Kidney epithelial cell (primary cell): Measurements from ENCODE around the gene GAPDHS. TPM values are rescaled to one million over a fixed set of nuclear protein-coding genes. Genes with fewer than 3 reads are reported as not detected.

Source experiments
- DNase-seq: peaks from one replicate; pipeline ENCODE4 v3.0.0-alpha.2; 2010; ENCODE audit warnings: low read depth
- H3K27me3 ChIP-seq: 2 replicates; pipeline ENCODE4 v1.6.0; 2011; ENCODE audit warnings: low read length; ENCODE audit not compliant: control insufficient read depth, insufficient read depth
- H3K36me3 ChIP-seq: 2 replicates; pipeline ENCODE4 v1.5.1; 2011; ENCODE audit warnings: low read length; ENCODE audit not compliant: control insufficient read depth, insufficient read depth
- H3K4me3 ChIP-seq: 2 replicates; pipeline ENCODE4 v1.5.1; 2011; ENCODE audit warnings: low read depth, mild to moderate bottlenecking, control low read depth, low read length
- total RNA-seq: library from RNA; depleted of rRNA; stranded (reverse); fragments of >200 nt; gene quantifications from 2 replicates; pipeline ENCODE4 v1.2.3, GENCODE V29; 2015
- TF ChIP-seq, protein P1 (sequence below): IDR thresholded peaks from 2 replicates; pipeline ENCODE4 v1.5.1; 2011; ENCODE audit warnings: mild to moderate bottlenecking, moderate library complexity, low read length, control low read depth, inconsistent platforms; ENCODE audit not compliant: insufficient read depth, poor library complexity, severe bottlenecking

GAPDHS gene
- total RNA-seq, 1 donor from 2014 or later = not detected

DNA sequence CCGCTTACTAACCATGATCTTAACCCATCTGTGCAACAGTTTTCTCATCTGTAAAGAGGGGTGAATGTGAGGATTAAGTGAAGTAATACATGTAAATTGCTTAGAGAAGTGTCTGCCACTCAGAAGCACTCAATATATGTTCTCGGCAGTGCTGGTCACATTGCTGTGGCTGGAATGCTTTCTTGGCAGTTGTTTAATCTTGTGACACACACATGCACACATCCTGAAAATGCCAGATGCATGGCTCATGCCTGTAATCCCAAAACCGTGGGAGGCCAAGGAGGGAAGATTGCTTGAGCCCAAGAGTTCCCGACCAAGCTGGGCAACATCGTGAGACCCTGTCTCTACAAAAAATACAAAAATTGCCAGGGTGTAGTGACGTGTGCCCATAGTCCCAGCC is 14.9 kb upstream of the GAPDHS start:
- Histone ChIP-seq H3K36me3 (no peaks in the 10 kb centered on the region), H3K27me3 (peaks cover 8% of the 10 kb centered on the region), H3K4me3 (no peak overlapping the region)
- TF ChIP-seq, protein P1, sequence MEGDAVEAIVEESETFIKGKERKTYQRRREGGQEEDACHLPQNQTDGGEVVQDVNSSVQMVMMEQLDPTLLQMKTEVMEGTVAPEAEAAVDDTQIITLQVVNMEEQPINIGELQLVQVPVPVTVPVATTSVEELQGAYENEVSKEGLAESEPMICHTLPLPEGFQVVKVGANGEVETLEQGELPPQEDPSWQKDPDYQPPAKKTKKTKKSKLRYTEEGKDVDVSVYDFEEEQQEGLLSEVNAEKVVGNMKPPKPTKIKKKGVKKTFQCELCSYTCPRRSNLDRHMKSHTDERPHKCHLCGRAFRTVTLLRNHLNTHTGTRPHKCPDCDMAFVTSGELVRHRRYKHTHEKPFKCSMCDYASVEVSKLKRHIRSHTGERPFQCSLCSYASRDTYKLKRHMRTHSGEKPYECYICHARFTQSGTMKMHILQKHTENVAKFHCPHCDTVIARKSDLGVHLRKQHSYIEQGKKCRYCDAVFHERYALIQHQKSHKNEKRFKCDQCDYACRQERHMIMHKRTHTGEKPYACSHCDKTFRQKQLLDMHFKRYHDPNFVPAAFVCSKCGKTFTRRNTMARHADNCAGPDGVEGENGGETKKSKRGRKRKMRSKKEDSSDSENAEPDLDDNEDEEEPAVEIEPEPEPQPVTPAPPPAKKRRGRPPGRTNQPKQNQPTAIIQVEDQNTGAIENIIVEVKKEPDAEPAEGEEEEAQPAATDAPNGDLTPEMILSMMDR = no peak
- peak; percentile 58 for DNase-seq

DNA sequence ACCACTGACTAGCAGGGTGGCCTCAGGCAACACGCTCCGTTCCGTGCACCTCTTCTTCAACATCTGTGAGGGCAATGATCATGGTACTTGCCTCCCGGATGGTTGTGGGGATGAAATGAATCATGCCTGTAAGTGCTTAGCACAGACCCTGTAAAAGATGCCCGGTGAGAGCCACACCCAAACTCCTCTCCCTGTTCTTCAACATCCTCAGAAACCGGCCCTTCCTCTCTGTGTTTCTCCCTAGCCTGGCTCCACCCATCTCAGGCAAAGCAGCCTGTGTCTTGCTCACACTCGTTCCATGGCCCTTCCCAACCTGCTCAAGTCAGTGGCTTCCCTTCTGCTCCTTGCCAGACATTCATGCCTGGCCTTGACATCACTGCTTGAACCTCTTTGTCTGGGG is 14.0 kb upstream of the GAPDHS start:
- H3K27me3 ChIP-seq = peaks cover 9% of the 10 kb centered on the region
- H3K4me3 ChIP-seq = no peak overlapping the region
- H3K36me3 ChIP-seq = no peaks in the 10 kb centered on the region
- DNase-seq = no peak
- TF ChIP-seq, protein P1 = no peak

DNA sequence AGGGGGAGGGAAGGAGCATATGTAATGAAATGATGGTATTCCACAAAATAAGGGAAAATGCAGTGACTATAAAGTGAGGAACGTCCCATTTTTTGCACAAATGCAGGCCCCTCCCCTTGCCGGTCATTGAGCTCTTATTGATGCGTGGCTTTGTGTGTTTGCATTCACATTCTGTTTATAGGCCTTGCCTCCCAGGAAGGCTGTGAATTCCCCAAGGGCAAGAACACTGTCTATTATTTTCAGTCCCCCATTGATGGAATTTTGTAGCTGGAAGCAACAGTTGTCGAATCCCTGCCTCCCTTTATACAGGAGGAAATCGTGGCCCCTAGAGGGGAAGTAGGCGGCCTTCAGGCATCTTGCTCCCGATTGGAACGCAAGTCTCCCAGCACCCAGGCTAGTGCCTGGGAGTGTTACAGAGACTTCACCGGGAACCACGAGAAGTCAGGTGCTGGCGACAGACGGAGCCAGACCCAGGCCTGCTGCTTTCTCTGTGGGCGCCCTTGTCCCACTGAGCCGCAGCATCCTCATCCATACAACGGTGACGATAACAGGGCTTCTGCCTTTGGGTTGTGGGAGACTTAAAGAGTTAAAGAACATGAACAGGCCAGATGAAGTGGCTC is 12.0 kb upstream of the GAPDHS start:
- TF ChIP-seq, protein P1 = no peak
- Histone ChIP-seq H3K27me3 (peaks cover 21% of the 10 kb centered on the region), H3K4me3 (no peak overlapping the region), H3K36me3 (no peaks in the 10 kb centered on the region)
- no peak for DNase-seq

DNA sequence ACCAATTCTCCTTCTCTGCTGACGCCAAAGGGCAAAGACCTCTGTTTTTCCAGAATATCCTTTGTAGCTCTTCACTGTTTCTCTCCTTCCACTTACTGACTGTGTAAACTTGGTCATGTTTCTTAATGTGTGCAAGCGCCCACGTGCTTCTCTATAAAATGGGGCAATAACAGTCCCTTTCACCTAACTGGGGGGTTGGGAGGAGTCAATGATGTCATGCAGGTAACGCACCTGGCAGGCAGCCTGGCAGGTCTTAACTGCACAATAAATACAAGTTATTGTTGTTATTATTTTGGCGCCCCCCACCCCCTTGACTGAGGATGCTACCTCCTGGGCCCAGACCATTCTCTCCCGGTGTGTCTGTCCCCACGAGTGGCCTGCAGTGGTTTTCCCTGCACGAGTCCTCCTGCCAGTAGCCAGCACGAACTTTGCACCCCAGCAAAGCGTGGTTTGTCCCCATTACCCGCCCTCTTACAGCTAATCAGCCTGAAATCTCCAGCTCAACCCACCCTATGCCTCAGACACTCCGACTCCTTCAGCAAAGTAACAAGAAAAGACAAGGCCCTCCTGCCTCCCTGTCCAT is 10.4 kb upstream of the GAPDHS start:
- TF ChIP-seq, protein P1 = no peak

DNA sequence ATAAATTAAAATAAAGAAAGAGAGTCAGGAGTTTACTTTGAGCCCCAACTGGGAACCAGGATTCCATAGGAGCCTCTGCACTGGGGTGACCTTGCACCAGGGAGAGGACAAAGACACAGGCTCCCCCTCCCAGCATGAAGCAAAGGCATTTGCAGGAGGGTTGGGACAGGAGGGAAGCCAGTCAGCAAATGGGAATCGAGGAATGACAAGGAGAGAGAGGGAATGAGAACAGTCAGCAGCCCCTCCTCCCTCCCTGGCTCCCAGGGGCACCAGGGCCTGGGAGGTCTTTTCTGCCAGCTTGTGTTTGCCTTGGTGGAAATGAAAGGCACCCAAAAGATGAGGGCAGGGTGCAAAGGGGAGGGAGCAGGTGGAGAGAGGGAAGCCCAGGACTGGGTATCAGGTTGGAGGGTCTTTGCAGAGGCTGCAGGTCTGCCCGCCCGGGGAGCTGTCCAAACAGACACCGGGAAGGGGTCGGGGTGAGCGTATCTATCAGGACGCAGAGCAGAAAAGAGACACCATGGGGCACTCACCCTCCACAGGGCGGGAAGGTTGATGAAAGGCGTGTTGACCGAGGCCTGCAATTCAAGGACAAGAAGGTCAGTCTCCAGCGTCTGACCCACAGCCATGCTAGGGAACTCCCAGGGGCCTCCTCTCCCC is 8.9 kb upstream of the GAPDHS start:
- no peak for DNase-seq

More for the DNA sequence above, 10.4 kb upstream of the GAPDHS start:
- no peak for DNase-seq
- no peak overlapping the region for H3K4me3 ChIP-seq
- H3K36me3 ChIP-seq = no peaks in the 10 kb centered on the region
- peaks cover 21% of the 10 kb centered on the region for H3K27me3 ChIP-seq

More for the DNA sequence above, 8.9 kb upstream of the GAPDHS start:
- Histone ChIP-seq H3K36me3 (no peaks in the 10 kb centered on the region), H3K27me3 (peaks cover 25% of the 10 kb centered on the region), H3K4me3 (no peak overlapping the region)
- TF ChIP-seq, protein P1 = no peak
